HFF-Myc (cell line): Measurements from ENCODE around the gene DCUN1D3.
A peak's percentile ranks its signal among the peaks of the same experiment; 100 is the strongest.

Experiments used
- DNase-seq: peaks from one replicate; pipeline ENCODE4 v3.0.0-alpha.2; 2011; ENCODE audit warnings: low read depth; ENCODE audit errors: extremely low read depth
- H3K4me3 ChIP-seq: replicated peaks from 2 replicates; pipeline ENCODE4 v1.5.1; 2011; ENCODE audit warnings: low read depth, mild to moderate bottlenecking, control low read depth, low read length
- TF ChIP-seq, protein P1 (sequence below): IDR thresholded peaks from 2 replicates; pipeline ENCODE4 v1.5.1; 2012; ENCODE audit warnings: mild to moderate bottlenecking, low read depth, low read length, control low read depth; ENCODE audit errors: missing control alignments

DCUN1D3 gene

DNA sequence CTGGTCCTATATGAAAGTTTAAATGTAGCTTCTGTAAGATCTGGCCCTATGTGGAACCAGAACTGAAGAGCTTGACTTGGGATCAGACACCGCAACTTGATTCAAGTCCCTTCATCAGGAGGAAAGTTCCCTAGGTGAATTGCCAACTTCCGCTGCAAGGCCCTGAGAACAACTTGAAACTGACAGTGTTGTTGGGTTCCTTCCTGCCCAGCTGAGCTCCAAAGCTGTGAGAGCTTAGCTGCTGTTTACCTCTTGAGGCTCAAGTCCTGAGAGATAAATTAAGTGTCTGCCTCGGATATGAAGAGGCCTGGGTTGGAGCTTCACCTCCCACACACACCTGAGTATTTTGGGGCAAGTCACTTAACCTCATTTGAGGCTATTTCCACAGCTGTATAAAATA, 49.2 kb downstream of the DCUN1D3 start:
- H3K4me3 ChIP-seq, result no peak overlapping the region
- TF ChIP-seq, protein P1, sequence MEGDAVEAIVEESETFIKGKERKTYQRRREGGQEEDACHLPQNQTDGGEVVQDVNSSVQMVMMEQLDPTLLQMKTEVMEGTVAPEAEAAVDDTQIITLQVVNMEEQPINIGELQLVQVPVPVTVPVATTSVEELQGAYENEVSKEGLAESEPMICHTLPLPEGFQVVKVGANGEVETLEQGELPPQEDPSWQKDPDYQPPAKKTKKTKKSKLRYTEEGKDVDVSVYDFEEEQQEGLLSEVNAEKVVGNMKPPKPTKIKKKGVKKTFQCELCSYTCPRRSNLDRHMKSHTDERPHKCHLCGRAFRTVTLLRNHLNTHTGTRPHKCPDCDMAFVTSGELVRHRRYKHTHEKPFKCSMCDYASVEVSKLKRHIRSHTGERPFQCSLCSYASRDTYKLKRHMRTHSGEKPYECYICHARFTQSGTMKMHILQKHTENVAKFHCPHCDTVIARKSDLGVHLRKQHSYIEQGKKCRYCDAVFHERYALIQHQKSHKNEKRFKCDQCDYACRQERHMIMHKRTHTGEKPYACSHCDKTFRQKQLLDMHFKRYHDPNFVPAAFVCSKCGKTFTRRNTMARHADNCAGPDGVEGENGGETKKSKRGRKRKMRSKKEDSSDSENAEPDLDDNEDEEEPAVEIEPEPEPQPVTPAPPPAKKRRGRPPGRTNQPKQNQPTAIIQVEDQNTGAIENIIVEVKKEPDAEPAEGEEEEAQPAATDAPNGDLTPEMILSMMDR, result no peak
- DNase-seq, result no peak

DNA sequence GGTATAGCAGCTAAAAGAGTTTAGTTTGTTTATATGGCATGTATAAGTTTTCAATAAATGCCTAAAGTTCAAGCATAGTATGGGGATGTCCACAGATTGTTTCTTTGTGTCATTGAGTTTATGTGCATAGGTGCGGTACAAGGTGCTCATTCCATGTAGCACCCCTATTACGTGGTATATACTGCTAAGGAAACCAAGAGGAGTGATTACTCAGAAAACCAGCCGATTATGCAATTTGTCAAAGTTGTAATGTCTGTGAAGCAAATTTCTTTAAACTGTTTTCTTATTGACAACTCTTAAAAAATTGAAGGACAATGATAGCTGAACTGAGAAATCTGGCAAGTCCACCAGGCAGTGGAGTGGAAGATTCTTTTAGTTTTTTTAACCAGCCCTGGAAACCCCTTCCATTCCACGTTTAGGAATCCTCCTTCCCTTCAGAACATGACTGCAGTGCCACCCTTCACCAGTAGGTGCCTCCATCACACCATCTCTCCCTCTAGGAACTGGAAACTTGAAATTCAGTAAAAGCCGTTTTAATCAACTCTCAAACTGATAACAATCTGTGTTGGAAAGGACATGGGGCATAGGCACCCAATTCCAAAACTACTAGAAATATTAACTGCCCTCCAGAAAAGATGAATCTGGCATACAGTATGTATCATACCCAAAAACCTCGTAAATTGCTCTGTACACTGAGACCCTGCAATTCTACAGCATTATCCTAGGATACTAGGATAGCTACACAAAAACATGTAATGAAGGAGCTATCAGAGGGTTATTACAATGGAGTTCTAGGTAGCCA, 50.4 kb downstream of the DCUN1D3 start:
- no peak overlapping the region for H3K4me3 ChIP-seq
- TF ChIP-seq, protein P1, result peak; percentile 99
- peak; percentile 50 for DNase-seq

DNA sequence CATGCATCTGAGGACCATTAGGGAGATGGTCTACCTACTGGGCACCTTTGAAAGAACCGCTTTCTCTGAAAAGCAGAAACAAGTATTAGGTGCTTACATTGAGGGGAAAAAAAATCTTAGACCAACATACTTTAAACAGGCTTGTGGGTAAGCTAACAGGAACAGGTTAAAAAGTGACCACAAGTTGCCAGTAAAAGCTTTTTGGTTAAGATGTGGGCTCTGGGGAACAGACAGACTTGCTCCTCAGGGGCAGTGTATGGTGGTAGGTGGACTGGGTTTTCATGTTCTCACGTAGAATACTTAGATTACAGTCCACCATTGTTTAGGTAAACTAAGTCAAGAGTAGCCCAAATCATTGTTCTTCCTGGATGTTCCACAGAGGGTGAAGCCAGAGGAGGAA, 52.6 kb downstream of the DCUN1D3 start:
- no peak for DNase-seq
- no peak overlapping the region for H3K4me3 ChIP-seq
- TF ChIP-seq, protein P1, result no peak

DNA sequence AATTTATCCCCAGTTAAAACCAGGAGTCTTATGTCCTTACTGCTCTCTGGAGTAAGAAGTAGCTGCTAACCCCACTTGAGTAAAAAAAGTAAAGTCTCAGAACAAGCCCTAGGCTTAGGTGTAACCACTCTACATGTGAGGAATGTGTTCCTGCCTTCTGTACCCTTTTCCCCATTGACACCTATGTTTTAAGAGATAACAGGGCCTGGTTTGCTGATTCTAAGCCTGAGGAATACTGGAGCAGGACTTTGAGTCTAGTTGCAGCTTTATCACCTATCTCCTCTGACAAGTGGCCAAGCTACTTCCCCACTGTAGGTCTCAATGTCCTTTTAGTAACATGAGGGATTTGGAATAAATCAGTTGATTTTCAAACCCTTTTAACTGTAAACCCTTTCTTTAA, 53.6 kb downstream of the DCUN1D3 start:
- no peak overlapping the region for H3K4me3 ChIP-seq
- TF ChIP-seq, protein P1, result no peak
- no peak for DNase-seq

DNA sequence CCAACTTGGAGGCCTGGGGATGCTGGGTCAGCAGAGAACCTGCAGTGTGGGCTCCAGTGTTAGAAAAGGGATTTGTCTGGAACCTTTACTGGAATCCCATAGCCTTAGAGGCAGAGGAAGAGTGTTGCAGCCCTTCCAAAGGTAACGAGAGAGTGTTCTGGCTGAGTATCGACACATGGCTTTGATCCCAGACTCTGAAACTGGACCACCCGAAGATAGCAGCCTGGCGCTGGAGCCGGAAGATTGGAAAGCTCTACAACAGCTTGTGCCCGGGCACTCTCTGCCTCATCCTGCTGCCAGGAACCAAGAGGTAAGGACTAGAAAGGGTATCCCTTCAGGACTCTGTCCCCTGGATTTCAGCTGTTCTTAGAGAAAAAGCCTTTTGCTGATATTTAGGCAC, 54.1 kb downstream of the DCUN1D3 start:
- DNase-seq, result no peak
- no peak overlapping the region for H3K4me3 ChIP-seq
- TF ChIP-seq, protein P1, result no peak

DNA sequence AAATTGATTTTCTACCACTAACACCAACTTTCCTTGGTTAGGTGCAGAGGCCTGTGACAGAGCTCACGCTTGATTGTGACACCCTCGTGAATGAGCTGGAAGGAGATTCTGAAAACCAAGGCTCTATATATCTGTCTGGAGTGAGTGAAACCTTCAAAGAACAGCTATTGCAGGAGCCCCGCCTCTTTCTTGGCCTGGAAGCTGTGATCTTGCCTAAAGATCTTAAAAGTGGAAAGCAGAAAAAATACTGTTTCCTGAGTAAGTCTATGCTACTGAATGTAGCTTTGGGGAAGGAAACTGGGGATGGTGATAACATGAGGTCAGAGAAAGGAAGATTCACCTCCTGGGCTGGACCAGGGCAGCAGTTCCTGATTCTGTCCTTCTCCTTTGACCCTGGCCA, 55.6 kb downstream of the DCUN1D3 start:
- TF ChIP-seq, protein P1, result no peak
- no peak overlapping the region for H3K4me3 ChIP-seq
- no peak for DNase-seq

DNA sequence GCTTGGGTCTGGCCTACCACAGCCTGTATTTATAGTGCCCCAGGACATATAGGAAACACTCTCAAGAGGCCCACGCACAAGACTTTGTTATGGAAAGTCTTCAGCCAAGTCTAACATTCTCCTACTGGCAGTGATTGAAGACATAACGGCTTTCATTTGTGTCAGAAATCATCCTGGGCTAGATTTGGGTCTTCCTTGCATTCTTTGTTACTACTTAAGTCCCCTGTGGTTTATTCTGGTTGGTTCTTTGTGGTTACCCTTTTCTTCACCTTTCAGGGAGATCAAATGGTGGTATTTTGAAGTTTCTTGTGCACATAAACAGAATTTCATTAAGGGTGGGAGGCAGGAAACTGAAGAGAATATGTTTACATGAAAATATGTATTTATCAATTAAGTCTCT, 56.1 kb downstream of the DCUN1D3 start:
- DNase-seq, result no peak
- H3K4me3 ChIP-seq, result no peak overlapping the region
- TF ChIP-seq, protein P1, result no peak
